ENCODE data around the gene TRIM7. TPM values are rescaled to one million over a fixed set of nuclear protein-coding genes. Genes with fewer than 3 reads are reported as not detected.
"Not testable (repeated sequence)": the region's sequence is repeated elsewhere in the genome, so short reads cannot be mapped to it uniquely, and the experiment has no call there.

TRIM7 gene
- total RNA-seq, 3 donors from 2014 or later (not counting 1 experiment from before 2014, with no cell fraction given): 0.73 to 1.2 TPM; not detected in 1

DNA sequence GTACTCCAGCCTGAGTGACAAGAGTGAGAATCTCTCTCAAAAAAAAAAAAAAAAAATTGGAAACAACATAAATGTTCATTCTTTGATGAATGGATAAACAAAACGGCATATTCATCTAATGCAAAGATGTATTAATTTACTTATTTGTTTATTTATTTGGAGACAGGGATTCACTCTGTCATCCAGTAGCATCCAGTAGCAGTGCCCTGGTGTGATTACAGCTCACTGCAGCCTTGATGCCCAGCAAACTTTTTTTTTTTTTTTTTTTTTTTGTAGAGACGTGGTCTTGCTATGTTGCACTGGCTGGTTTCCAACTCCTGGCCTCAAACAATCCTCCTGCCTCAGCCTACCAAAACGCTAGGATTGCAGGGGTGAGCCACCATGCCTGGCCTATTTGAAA, 33.2 kb downstream of the TRIM7 start:
- intact Hi-C loops (cut with micrococcal nuclease): no loop called here
- TF ChIP-seq CTCF (IDR thresholded peaks at IDR 0.05): no peak
- H3K27me3 Mint-ChIP-seq (ENCODE audit: low read depth in 2 of 2): peaks cover 52 to 68% of the 10 kb centered on the region in 2 donors
- Histone ChIP-seq H3K27ac (ENCODE audit: low read length) (no peak overlapping the region), H3K4me3 (ENCODE audit: low read length) (no peak overlapping the region), H3K27me3 (ENCODE audit: control insufficient read depth, insufficient read depth, low read length) (peaks cover 38% of the 10 kb centered on the region), H3K36me3 (ENCODE audit: control insufficient read depth, insufficient read depth, low read length) (no peaks in the 10 kb centered on the region), H3K9me3 (ENCODE audit: control insufficient read depth, insufficient read depth, low read length) (no peaks in the 10 kb centered on the region), H3K4me1 (ENCODE audit: control insufficient read depth, insufficient read depth, low read length) (peaks cover 27% of the 10 kb centered on the region)
- no peak overlapping the region for H3K4me3 Mint-ChIP-seq
- no CpG with 5 or more reads among the region's 3 CpGs for WGBS (ENCODE audit: insufficient coverage)
- no peaks in the 10 kb centered on the region for H3K9me3 Mint-ChIP-seq
- H3K36me3 Mint-ChIP-seq: peaks cover 7% of the 10 kb centered on the region
- H3K27ac Mint-ChIP-seq: no peak overlapping the region
- DNase-seq (no peak), ATAC-seq (no peak)
- H3K4me1 Mint-ChIP-seq: peaks cover 26 to 47% of the 10 kb centered on the region in 2 donors

DNA sequence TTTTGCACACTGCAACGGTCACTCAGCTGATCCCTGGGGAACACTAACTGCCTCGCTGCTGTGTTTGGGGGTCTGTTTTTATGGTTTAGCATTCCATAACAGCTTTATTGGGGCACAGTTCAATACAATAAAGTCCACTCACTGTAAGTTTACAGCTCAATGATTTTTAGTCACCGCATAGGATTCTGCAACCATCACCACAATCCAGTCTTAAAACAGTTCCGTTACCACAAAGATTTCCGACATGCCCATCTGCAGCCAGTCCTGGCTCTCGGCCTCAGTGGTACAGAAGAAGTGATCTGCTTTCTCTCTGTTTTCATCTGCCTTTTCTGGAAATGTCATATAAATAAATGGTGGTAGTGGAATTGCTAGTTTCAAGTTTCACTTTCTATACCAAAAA, 34.0 kb downstream of the TRIM7 start:
- intact Hi-C loops (cut with micrococcal nuclease): no loop called here
- Mint-ChIP-seq H3K4me1 (peaks cover 26 to 48% of the 10 kb centered on the region in 2 donors), H3K27me3 (ENCODE audit: low read depth in 2 of 2) (peaks cover 54 to 76% of the 10 kb centered on the region in 2 donors), H3K36me3 (peaks cover 7% of the 10 kb centered on the region), H3K4me3 (peak overlapping the region; percentile 82), H3K27ac (peak overlapping the region in 1 of 2 donors; percentile 85), H3K9me3 (no peaks in the 10 kb centered on the region)
- DNase-seq (no peak), ATAC-seq (no peak)
- no peaks in the 10 kb centered on the region for H3K36me3 ChIP-seq (ENCODE audit: control insufficient read depth, insufficient read depth, low read length)
- no peak for TF ChIP-seq CTCF (IDR thresholded peaks at IDR 0.05)
- no peak overlapping the region for H3K27ac ChIP-seq (ENCODE audit: low read length)
- peaks cover 27% of the 10 kb centered on the region for H3K4me1 ChIP-seq (ENCODE audit: control insufficient read depth, insufficient read depth, low read length)
- 58% methylated on average over 6 of the region's 6 CpGs for WGBS (ENCODE audit: insufficient coverage)
- H3K4me3 ChIP-seq (ENCODE audit: low read length): no peak overlapping the region
- no peaks in the 10 kb centered on the region for H3K9me3 ChIP-seq (ENCODE audit: control insufficient read depth, insufficient read depth, low read length)
- H3K27me3 ChIP-seq (ENCODE audit: control insufficient read depth, insufficient read depth, low read length): peaks cover 38% of the 10 kb centered on the region

DNA sequence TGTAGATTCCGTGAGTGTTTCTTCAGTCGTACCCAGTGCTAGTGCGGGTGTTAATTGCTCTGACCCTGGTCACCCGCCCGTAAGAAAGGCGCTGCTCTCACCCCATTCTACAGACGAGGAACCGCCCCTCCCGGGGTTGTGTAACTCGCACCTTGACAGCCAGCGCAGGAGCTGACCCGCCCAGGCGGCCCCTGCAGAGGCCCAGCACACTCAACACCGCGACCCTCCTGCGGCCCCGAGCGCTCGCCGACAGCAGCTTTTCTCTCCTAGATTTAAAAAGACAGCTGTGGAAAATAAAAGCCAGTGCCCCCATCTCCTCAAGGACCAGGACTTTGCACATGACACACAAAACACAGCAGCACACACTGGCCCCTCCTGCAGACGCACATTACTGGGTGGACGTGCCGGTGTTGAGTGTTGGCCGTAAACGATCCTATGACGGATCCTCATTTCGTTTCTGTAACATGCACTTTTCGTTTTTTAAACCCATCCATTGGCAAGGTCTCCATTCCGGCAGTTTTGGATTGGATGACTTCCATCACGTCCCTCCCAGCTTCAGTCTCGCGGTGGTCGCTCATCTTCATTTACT, 34.7 kb downstream of the TRIM7 start:
- Mint-ChIP-seq H3K27me3 (ENCODE audit: low read depth in 2 of 2) (peaks cover 51 to 83% of the 10 kb centered on the region in 2 donors), H3K36me3 (peaks cover 7% of the 10 kb centered on the region), H3K27ac (peak overlapping the region; percentile 82 to 85), H3K9me3 (no peaks in the 10 kb centered on the region), H3K4me3 (peak overlapping the region; percentile 82), H3K4me1 (peaks cover 26 to 48% of the 10 kb centered on the region in 2 donors)
- Histone ChIP-seq H3K27ac (ENCODE audit: low read length) (no peak overlapping the region), H3K36me3 (ENCODE audit: control insufficient read depth, insufficient read depth, low read length) (no peaks in the 10 kb centered on the region), H3K27me3 (ENCODE audit: control insufficient read depth, insufficient read depth, low read length) (peaks cover 38% of the 10 kb centered on the region), H3K9me3 (ENCODE audit: control insufficient read depth, insufficient read depth, low read length) (no peaks in the 10 kb centered on the region), H3K4me3 (ENCODE audit: low read length) (no peak overlapping the region), H3K4me1 (ENCODE audit: control insufficient read depth, insufficient read depth, low read length) (peaks cover 27% of the 10 kb centered on the region)
- no peak for TF ChIP-seq CTCF (IDR thresholded peaks at IDR 0.05)
- ATAC-seq: peak in 1 of 3 donors; percentile 20
- 19% methylated on average over 33 of the region's 33 CpGs for WGBS (ENCODE audit: insufficient coverage)
- DNase-seq: no peak
- intact Hi-C loops (cut with micrococcal nuclease): no loop called here

DNA sequence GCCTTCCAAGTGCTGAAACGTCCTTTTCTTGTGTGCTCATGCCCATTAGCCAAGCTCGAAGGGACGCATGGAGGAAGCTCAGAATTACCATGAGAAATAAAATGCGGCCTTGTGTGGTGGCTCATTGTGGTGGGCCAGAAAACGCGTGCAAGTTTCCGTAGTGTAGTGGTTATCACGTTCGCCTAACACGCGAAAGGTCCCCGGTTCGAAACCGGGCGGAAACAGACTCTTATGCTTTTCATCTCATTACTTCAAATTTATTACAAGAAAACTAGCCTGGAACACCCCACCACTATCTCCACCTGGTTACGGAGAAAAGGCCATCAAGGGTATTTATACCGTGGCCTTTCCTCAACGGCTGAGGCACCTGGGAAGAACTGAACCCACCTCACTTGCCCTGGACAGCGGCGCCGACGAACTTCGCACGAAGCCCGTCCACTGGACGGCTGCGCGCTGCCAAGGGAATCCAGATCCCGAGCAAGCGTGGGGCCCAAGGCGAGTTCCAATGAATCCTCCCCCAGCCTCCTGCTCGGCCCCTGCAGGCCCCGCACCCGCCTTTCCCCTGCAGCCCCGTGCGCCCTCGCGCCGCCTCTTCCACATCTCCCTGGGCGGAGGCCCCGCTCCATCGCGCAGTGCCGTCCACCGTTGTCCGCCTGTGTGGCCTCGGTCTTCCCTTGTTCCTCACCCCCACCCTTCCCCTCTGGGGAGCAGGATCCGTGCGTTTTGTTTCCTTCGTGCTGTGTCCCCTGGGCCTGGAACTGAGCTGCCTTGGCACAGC, 35.3 kb downstream of the TRIM7 start:
- peaks cover 50 to 85% of the 10 kb centered on the region in 2 donors for H3K27me3 Mint-ChIP-seq (ENCODE audit: low read depth in 2 of 2)
- Histone ChIP-seq H3K4me1 (ENCODE audit: control insufficient read depth, insufficient read depth, low read length) (peaks cover 28% of the 10 kb centered on the region), H3K27me3 (ENCODE audit: control insufficient read depth, insufficient read depth, low read length) (peaks cover 38% of the 10 kb centered on the region)
- H3K36me3 Mint-ChIP-seq; H3K36me3 ChIP-seq (ENCODE audit: control insufficient read depth, insufficient read depth, low read length); H3K9me3 ChIP-seq (ENCODE audit: control insufficient read depth, insufficient read depth, low read length); intact Hi-C loops (cut with micrococcal nuclease); H3K9me3 Mint-ChIP-seq; H3K4me3 ChIP-seq (ENCODE audit: low read length); H3K27ac ChIP-seq (ENCODE audit: low read length): not testable (repeated sequence)
- H3K27ac Mint-ChIP-seq: peak overlapping the region; percentile 82 to 85
- peak overlapping the region; percentile 82 for H3K4me3 Mint-ChIP-seq
- peak in 2 of 3 donors; percentile 49 to 77 for ATAC-seq
- DNase-seq: peak; percentile 52 to 82
- 6% methylated on average over 47 of the region's 50 CpGs for WGBS (ENCODE audit: insufficient coverage)
- peaks cover 26 to 49% of the 10 kb centered on the region in 2 donors for H3K4me1 Mint-ChIP-seq
